ENCODE results near the gene ARID5B.

GRCh38 chr10:62112963-62113362 is 211.5 kb downstream of the ARID5B start:
- TF ChIP-seq POLR2AphosphoS5 (IDR thresholded peaks at IDR 0.05; ENCODE audit: low read depth, low read length) (no peak), POLR2A (IDR thresholded peaks at IDR 0.05; ENCODE audit: low read depth, low read length) (no peak), POU2F2 (IDR thresholded peaks at IDR 0.05; ENCODE audit: low read depth, low read length) (no peak)

Data from GM12891 (cell line).